Astrocyte (in vitro differentiated cells and primary cell): ENCODE results near the gene C1orf159. TPM values are rescaled to one million over a fixed set of nuclear protein-coding genes. Genes with fewer than 3 reads are reported as not detected.

Experiments used
- DNase-seq: peaks from one replicate; pipeline ENCODE4 v3.0.0-alpha.2; 2010; ENCODE audit warnings: low read depth
- FAIRE-seq: peaks from 2 replicates; lab custom pipeline; 2011; peaks lifted over from hg19 to GRCh38; lab: Jason Lieb, UNC
- H2AFZ ChIP-seq: 2 replicates; pipeline ENCODE4 v1.6.0; 2012; ENCODE audit warnings: low read depth, low read length, inconsistent platforms
- H3K27ac ChIP-seq: 2 replicates; pipeline ENCODE4 v1.5.1; 2011; ENCODE audit warnings: low read depth, low read length, inconsistent platforms
- H3K27me3 ChIP-seq: 2 replicates; pipeline ENCODE4 v1.6.0; 2011; ENCODE audit warnings: low read length, inconsistent platforms; ENCODE audit not compliant: insufficient read depth
- H3K36me3 ChIP-seq: 2 replicates; pipeline ENCODE4 v1.5.1; 2011; ENCODE audit warnings: low read length, inconsistent platforms; ENCODE audit not compliant: insufficient read depth
- H3K4me1 ChIP-seq: 2 replicates; pipeline ENCODE4 v1.5.1; 2011; ENCODE audit warnings: low read length, inconsistent platforms; ENCODE audit not compliant: insufficient read depth
- H3K4me2 ChIP-seq: 2 replicates; pipeline ENCODE4 v1.6.0; 2012; ENCODE audit warnings: low read length, inconsistent platforms
- H3K4me3 ChIP-seq: 2 replicates; pipeline ENCODE4 v1.5.1; 2011; ENCODE audit warnings: low read depth, mild to moderate bottlenecking, low read length, inconsistent platforms; ENCODE audit not compliant: insufficient read depth
- H3K79me2 ChIP-seq: 2 replicates; pipeline ENCODE4 v1.6.0; 2012; ENCODE audit warnings: mild to moderate bottlenecking, low read length, inconsistent platforms; ENCODE audit not compliant: insufficient read depth
- H3K9ac ChIP-seq: 2 replicates; pipeline ENCODE4 v1.6.0; 2012; ENCODE audit warnings: mild to moderate bottlenecking, low read length, inconsistent platforms
- H3K9me3 ChIP-seq: 2 replicates; pipeline ENCODE4 v1.5.1; 2012; ENCODE audit warnings: low read depth, mild to moderate bottlenecking, low read length, inconsistent platforms; ENCODE audit not compliant: insufficient read depth
- H4K20me1 ChIP-seq: 2 replicates; pipeline ENCODE4 v1.6.0; 2012; ENCODE audit warnings: low read length, inconsistent platforms; ENCODE audit not compliant: insufficient read depth
- H3K27ac Mint-ChIP-seq: one replicate; pipeline ENCODE4 v1.8.0; 2021; ENCODE audit warnings: mild to moderate bottlenecking, mixed read lengths; ENCODE audit not compliant: unreplicated experiment
- H3K27me3 Mint-ChIP-seq: one replicate; pipeline ENCODE4 v1.8.0; 2021; ENCODE audit warnings: low read depth, mixed read lengths; ENCODE audit not compliant: unreplicated experiment
- H3K36me3 Mint-ChIP-seq: one replicate; pipeline ENCODE4 v1.8.0; 2021; ENCODE audit warnings: low read depth, mixed read lengths; ENCODE audit not compliant: unreplicated experiment
- H3K4me1 Mint-ChIP-seq: one replicate; pipeline ENCODE4 v1.8.0; 2021; ENCODE audit warnings: low read depth, mixed read lengths; ENCODE audit not compliant: unreplicated experiment
- H3K4me3 Mint-ChIP-seq: one replicate; pipeline ENCODE4 v1.8.0; 2021; ENCODE audit warnings: mild to moderate bottlenecking, moderate library complexity, mixed read lengths; ENCODE audit not compliant: unreplicated experiment
- H3K9me3 Mint-ChIP-seq: one replicate; pipeline ENCODE4 v1.8.0; 2021; ENCODE audit warnings: mild to moderate bottlenecking, mixed read lengths; ENCODE audit not compliant: unreplicated experiment
- CTCF ChIP-seq: IDR thresholded peaks from 2 replicates; pipeline ENCODE4 v1.5.1; 2011; ENCODE audit warnings: low read depth, mild to moderate bottlenecking, inconsistent platforms, low read length, moderate library complexity; ENCODE audit not compliant: insufficient read depth
- EZH2 ChIP-seq: IDR thresholded peaks from 2 replicates; pipeline ENCODE4 v1.6.1; 2012; ENCODE audit warnings: mild to moderate bottlenecking, low read length, inconsistent platforms; ENCODE audit not compliant: insufficient read depth
- total RNA-seq: library from RNA; stranded (reverse); gene quantifications from 2 replicates; pipeline ENCODE4 v1.2.1, GENCODE V29; 2021

Gene C1orf159
- total RNA-seq, 1 donor from 2014 or later = 13.9 TPM

GRCh38 chr1:1081311-1082238, 34.3 kb downstream of the C1orf159 start:
- FAIRE-seq (no peak), DNase-seq (no peak)
- Histone ChIP-seq H3K4me1 (peaks cover 12% of the 10 kb centered on the region), H3K27me3 (no peaks in the 10 kb centered on the region), H3K4me3 (no peak overlapping the region), H2AFZ (no peak overlapping the region), H3K27ac (no peak overlapping the region), H3K9me3 (no peaks in the 10 kb centered on the region), H3K4me2 (no peak overlapping the region), H3K79me2 (no peaks in the 10 kb centered on the region), H4K20me1 (no peaks in the 10 kb centered on the region), H3K9ac (no peak overlapping the region), H3K36me3 (no peaks in the 10 kb centered on the region)
- Mint-ChIP-seq H3K9me3 (no peaks in the 10 kb centered on the region), H3K27ac (no peak overlapping the region), H3K4me1 (no peaks in the 10 kb centered on the region), H3K36me3 (peaks cover 4% of the 10 kb centered on the region), H3K4me3 (no peak overlapping the region), H3K27me3 (peaks cover 2% of the 10 kb centered on the region)
- TF ChIP-seq EZH2 (no peak), CTCF (no peak)

GRCh38 chr1:1080951-1081310, 35.0 kb downstream of the C1orf159 start:
- Histone ChIP-seq H3K4me2 (no peak overlapping the region), H3K9me3 (no peaks in the 10 kb centered on the region), H3K27me3 (no peaks in the 10 kb centered on the region), H2AFZ (no peak overlapping the region), H3K9ac (no peak overlapping the region), H3K4me1 (peaks cover 12% of the 10 kb centered on the region), H3K79me2 (no peaks in the 10 kb centered on the region), H4K20me1 (no peaks in the 10 kb centered on the region), H3K27ac (no peak overlapping the region), H3K36me3 (no peaks in the 10 kb centered on the region), H3K4me3 (no peak overlapping the region)
- FAIRE-seq = no peak
- TF ChIP-seq EZH2 (no peak), CTCF (no peak)
- Mint-ChIP-seq H3K27me3 (peaks cover 2% of the 10 kb centered on the region), H3K27ac (peak overlapping the region; percentile 18), H3K4me1 (no peaks in the 10 kb centered on the region), H3K9me3 (no peaks in the 10 kb centered on the region), H3K4me3 (no peak overlapping the region), H3K36me3 (peaks cover 4% of the 10 kb centered on the region)
- DNase-seq = no peak
